ENCODE data around the gene OR52I1. TPM values are rescaled to one million over a fixed set of nuclear protein-coding genes. Genes with fewer than 3 reads are reported as not detected.

OR52I1 gene
- total RNA-seq, 1 experiment from 2014 or later: not detected

- no peak for DNase-seq
- Histone ChIP-seq H3K4me3 (ENCODE audit: insufficient read depth, low read depth, low read length) (no peak overlapping the region), H3K27me3 (ENCODE audit: control insufficient read depth, insufficient read depth, low read length) (no peaks in the 10 kb centered on the region), H3K36me3 (replicated peaks; ENCODE audit: control insufficient read depth, insufficient read depth, low read length) (no peaks in the 10 kb centered on the region)
Measured at GRCh38 chr11:4589017-4589416, 4.8 kb upstream of the OR52I1 start.

DNA sequence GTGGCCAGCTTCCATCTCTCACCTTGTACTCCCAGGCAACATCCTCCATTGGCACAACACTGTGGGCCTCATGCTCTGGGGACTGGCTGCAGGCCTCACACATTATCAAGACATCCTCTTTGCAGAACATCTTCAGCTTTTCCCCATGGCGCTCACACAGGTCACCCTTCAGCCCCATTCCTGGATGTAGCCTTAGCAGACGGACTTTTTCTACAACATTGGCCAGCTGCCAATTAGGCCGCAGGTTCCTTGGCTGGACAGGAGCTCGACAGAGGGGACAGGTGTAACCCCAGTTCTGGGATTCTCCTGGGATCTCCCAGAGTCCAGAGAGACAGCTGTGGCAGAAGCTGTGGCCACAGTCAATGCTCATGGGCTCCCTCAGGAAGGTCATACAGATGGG, 11.2 kb downstream of the OR52I1 start:
- Histone ChIP-seq H3K4me3 (ENCODE audit: insufficient read depth, low read depth, low read length) (no peak overlapping the region), H3K36me3 (replicated peaks; ENCODE audit: control insufficient read depth, insufficient read depth, low read length) (no peaks in the 10 kb centered on the region), H3K27me3 (ENCODE audit: control insufficient read depth, insufficient read depth, low read length) (no peaks in the 10 kb centered on the region)
- no peak for DNase-seq

DNA sequence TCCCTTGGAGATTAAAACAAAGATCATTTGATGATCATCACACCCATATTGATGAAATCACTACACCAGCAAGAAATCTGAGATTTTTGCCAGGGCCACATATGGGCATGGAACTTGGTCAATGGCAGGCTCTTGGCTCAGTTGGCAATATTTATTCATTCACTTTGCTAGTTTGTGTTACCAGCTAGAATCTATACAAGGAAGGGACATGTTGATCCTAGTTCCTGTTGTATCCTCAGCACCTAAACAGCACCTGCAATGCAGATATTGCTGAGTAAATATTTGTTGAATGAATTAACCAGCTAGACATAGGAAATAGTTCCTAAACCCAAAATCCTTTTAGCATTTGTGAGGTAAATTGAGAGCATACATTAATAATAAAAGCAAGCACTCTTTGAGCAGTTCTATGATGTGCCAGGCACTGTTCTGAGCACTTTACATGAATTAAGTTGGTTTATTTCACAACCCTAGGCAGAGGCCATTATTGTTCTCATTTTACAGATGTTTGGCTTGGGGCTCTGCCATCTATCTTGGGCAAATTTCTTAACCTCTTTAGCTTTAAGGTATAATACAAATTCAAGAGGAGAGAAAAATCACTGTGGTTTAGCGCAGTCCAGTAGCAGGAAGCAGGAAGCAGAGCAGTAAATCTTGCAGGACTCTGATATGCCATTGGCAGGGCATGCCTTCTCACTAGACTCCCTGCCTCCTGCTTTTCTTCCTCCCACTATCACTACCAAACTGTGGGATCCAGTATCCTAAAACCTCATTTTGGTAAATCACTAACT, 12.6 kb downstream of the OR52I1 start:
- Histone ChIP-seq H3K36me3 (replicated peaks; ENCODE audit: control insufficient read depth, insufficient read depth, low read length) (no peaks in the 10 kb centered on the region), H3K27me3 (ENCODE audit: control insufficient read depth, insufficient read depth, low read length) (no peaks in the 10 kb centered on the region), H3K4me3 (ENCODE audit: insufficient read depth, low read depth, low read length) (no peak overlapping the region)
- no peak for DNase-seq

- no peaks in the 10 kb centered on the region for H3K27me3 ChIP-seq (ENCODE audit: control insufficient read depth, insufficient read depth, low read length)
- peak overlapping the region; percentile 71 for H3K4me3 ChIP-seq (ENCODE audit: insufficient read depth, low read depth, low read length)
- H3K36me3 ChIP-seq (replicated peaks; ENCODE audit: control insufficient read depth, insufficient read depth, low read length): no peaks in the 10 kb centered on the region
- DNase-seq: no peak
Measured at GRCh38 chr11:4607096-4607495, 13.3 kb downstream of the OR52I1 start.

DNA sequence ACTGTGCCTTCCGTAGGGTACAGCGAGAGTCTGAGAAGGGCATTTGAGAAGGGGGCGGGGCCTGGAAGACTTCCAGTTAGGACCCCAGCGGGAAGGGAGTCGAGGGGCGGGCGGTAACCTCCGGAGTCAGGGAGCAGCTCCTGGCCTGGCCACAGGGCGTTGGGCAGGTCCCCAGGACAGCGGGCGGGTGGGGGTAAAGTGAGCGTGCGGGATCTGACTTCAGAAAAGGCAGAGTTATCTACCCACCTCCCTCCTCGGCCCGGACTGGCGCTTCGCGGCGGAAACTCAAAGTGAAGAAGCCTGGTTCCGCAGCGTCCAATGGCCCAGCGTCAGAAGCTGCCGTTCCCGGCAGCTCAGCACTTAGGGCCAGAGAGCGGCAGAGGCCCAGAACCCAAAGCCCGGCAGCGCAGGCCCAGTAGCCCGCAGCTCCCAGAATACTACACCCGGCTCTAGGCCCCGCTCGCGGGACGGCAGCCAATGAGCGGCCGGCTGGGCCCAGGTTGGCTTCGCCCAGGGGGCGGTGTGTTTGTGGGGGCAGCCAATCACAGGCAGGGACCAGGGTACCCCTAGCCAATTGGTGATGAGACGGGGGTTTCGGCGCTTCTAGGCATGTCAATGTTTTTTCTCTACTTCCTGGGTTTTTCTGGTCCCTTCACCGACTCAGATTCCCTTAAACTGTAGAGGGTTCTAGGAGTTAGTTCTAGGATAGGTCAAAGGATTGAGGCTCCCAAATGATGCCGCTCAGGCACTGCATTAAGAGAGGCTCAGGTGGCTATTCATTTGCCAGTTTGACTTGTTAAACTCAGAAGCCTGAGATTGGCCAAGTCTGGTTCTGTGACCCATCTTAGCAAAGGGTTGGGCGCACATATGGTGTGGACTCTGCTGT, 14.2 kb downstream of the OR52I1 start, which contains the start of gene TRIM68:
TRIM68 (minus strand) TSS at position 451 of the 886 bp plus-strand sequence. CDS start 2,727 bp downstream, outside the sequence.
- DNase-seq: peak; percentile 97
- Histone ChIP-seq H3K36me3 (replicated peaks; ENCODE audit: control insufficient read depth, insufficient read depth, low read length) (no peaks in the 10 kb centered on the region), H3K27me3 (ENCODE audit: control insufficient read depth, insufficient read depth, low read length) (no peaks in the 10 kb centered on the region), H3K4me3 (ENCODE audit: insufficient read depth, low read depth, low read length) (peak within 1 kb of the TSS; percentile 71)

DNA sequence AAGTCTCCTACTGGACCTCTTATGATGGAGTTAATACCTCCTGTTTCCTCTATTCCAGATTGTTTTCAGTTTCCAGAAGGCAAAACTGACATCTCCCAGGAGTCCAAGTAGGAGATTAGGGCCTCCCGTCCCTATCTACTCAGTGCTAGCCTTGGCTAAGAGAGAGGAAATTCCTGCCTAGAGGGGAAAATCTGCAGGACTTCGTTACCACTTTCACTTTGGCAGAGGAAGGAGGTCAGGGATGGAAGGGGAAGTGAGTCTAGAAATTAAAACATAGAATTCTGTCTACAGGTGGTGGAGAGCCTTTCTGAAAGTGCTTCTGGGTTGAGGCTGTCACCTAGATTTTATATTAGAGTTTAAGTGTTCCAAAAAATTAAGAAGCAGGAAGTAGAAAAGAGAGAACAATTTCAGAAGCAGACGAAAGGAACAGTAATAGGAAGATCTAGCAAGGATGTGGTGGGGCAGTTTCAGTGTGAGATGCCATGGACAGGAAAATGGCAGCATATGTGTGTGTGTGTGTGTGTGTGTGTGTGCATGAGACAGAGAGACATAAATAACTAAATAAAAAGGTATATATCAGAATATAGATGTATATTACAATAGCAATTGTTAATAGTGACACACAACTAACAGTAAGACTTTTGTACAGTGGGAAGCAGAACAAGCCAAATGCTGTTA, 16.6 kb downstream of the OR52I1 start:
- no peak overlapping the region for H3K4me3 ChIP-seq (ENCODE audit: insufficient read depth, low read depth, low read length)
- DNase-seq: no peak
- H3K27me3 ChIP-seq (ENCODE audit: control insufficient read depth, insufficient read depth, low read length): no peaks in the 10 kb centered on the region
- H3K36me3 ChIP-seq (replicated peaks; ENCODE audit: control insufficient read depth, insufficient read depth, low read length): no peaks in the 10 kb centered on the region

GRCh38 chr11:4611986-4612385, 18.1 kb downstream of the OR52I1 start:
- H3K27me3 ChIP-seq (ENCODE audit: control insufficient read depth, insufficient read depth, low read length): no peaks in the 10 kb centered on the region

DNA sequence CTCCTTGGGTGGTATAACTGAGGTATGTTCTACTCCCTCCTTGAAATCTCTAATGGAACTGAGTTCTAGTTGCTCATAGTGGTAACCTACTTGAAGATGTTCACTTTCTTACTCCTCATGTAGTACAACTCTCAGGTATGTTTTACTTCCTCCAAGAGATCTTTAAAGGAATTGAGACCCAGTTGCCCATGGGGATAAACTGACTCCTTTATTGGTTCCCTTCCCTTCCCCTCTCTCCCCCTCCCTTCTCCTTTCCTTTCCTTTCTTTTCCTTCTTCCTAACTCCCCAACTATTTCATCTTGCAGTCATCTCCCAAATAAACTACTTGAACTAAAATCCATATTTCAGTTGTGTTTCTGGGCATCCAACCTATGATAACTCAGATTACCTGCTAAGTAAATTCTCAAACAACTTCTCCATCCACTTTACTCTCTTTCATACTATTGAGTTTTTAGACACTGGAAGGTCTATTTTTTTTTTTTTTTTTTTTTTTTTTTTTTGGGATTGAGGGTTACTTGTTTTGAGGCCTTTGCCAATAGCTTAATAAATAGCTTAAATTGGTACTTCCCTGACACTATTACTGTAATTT, 22.1 kb downstream of the OR52I1 start:
- DNase-seq: no peak
- Histone ChIP-seq H3K4me3 (ENCODE audit: insufficient read depth, low read depth, low read length) (no peak overlapping the region), H3K27me3 (ENCODE audit: control insufficient read depth, insufficient read depth, low read length) (no peaks in the 10 kb centered on the region), H3K36me3 (replicated peaks; ENCODE audit: control insufficient read depth, insufficient read depth, low read length) (no peaks in the 10 kb centered on the region)

More at GRCh38 chr11:4611986-4612385, 18.1 kb downstream of the OR52I1 start:
- no peaks in the 10 kb centered on the region for H3K36me3 ChIP-seq (replicated peaks; ENCODE audit: control insufficient read depth, insufficient read depth, low read length)
- no peak overlapping the region for H3K4me3 ChIP-seq (ENCODE audit: insufficient read depth, low read depth, low read length)
- DNase-seq: no peak

DNA sequence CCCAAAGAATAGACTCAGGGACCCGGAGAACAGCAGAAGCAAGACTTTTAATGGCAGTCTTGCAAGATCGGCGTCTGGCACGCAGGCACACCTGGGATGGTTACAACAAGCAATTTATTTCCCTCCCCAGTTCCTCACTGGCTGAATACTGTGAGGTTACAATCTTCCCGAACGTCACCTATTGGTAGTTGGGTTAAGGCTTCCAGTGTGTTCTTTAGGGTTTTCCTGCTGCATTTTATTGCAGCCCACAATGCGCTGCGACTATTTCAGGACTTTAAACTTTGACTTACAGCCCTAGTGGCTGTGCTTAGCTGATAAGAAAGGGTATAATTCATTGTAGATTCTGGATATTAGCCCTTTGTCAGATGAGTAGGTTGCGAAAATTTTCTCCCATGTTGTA, 25.7 kb downstream of the OR52I1 start:
- no peak overlapping the region for H3K4me3 ChIP-seq (ENCODE audit: insufficient read depth, low read depth, low read length)
- no peaks in the 10 kb centered on the region for H3K36me3 ChIP-seq (replicated peaks; ENCODE audit: control insufficient read depth, insufficient read depth, low read length)
- no peak for DNase-seq
- H3K27me3 ChIP-seq (ENCODE audit: control insufficient read depth, insufficient read depth, low read length): no peaks in the 10 kb centered on the region

DNA sequence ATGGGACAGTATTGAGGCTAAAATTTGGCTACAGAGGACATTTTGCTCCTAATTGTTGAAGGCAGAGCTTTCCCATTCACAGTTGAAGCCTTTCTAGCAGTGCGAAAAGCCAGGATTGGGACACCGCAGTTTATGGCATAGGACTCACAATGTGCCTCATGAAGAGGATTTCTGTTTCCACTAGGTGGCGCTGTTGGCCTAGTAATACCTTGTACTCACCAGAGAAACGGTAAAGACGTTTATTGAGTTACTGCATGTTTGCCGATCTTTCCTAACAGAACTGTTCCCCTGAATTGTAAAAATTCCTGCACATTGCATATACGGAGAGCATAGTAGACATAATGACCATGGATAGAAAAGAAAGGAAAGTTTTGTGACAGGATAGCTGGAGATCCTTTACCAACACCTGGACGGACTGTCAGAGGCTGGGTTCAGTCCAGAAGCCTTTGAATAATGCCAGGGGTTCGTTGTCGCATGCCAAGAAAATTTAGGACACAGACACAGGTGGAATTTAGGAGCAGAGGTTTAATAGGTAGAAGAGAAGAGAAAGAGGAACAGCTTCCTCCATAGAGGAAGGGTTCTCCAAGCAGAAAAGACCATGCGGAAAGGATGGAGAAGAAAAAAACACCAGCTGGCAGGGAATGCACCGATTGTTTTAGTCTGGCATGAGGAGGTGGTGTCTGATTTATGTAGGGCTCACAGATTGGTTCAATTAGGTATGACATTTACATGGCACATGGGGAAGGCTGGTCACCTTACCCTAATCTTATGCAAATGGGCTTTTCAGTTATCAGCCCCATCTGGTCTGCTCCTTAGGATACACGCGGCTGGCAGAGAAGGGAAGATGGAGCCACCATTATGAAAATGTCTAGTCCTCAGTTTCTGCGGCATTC, 32.6 kb downstream of the OR52I1 start:
- H3K4me3 ChIP-seq (ENCODE audit: insufficient read depth, low read depth, low read length): no peak overlapping the region
- peak; percentile 28 for DNase-seq
- H3K27me3 ChIP-seq (ENCODE audit: control insufficient read depth, insufficient read depth, low read length): no peaks in the 10 kb centered on the region
- no peaks in the 10 kb centered on the region for H3K36me3 ChIP-seq (replicated peaks; ENCODE audit: control insufficient read depth, insufficient read depth, low read length)

- DNase-seq: no peak
- no peaks in the 10 kb centered on the region for H3K36me3 ChIP-seq (replicated peaks; ENCODE audit: control insufficient read depth, insufficient read depth, low read length)
- no peak overlapping the region for H3K4me3 ChIP-seq (ENCODE audit: insufficient read depth, low read depth, low read length)
- peaks cover 7% of the 10 kb centered on the region for H3K27me3 ChIP-seq (ENCODE audit: control insufficient read depth, insufficient read depth, low read length)
Measured at GRCh38 chr11:4636136-4636535, 42.3 kb downstream of the OR52I1 start.

GRCh38 chr11:4636962-4637661, 43.3 kb downstream of the OR52I1 start, which contains the start of gene OR51D1:
OR51D1 (plus strand) TSS chr11:4637477; CDS start chr11:4639791, 2,314 bp downstream.
- H3K4me3 ChIP-seq (ENCODE audit: insufficient read depth, low read depth, low read length): no peak within 1 kb of the TSS
- no peaks in the 10 kb centered on the region for H3K36me3 ChIP-seq (replicated peaks; ENCODE audit: control insufficient read depth, insufficient read depth, low read length)
- H3K27me3 ChIP-seq (ENCODE audit: control insufficient read depth, insufficient read depth, low read length): peaks cover 7% of the 10 kb centered on the region
- DNase-seq: peak; percentile 56

- H3K4me3 ChIP-seq (ENCODE audit: insufficient read depth, low read depth, low read length): no peak overlapping the region
- DNase-seq: no peak
Measured at GRCh38 chr11:4637662-4638047, 43.8 kb downstream of the OR52I1 start.

More at GRCh38 chr11:4637662-4638047, 43.8 kb downstream of the OR52I1 start:
- Histone ChIP-seq H3K27me3 (ENCODE audit: control insufficient read depth, insufficient read depth, low read length) (peaks cover 7% of the 10 kb centered on the region), H3K36me3 (replicated peaks; ENCODE audit: control insufficient read depth, insufficient read depth, low read length) (no peaks in the 10 kb centered on the region)
